ENCODE results near the gene FBL.

FBL gene

GRCh38 chr19:39842693-39843435, 3.3 kb downstream of the FBL start:
- DNase-seq (ENCODE audit: low read depth, low spot score), result no peak

GRCh38 chr19:39841041-39841440, 5.1 kb downstream of the FBL start:
- DNase-seq (ENCODE audit: low read depth, low spot score), result no peak

DNA sequence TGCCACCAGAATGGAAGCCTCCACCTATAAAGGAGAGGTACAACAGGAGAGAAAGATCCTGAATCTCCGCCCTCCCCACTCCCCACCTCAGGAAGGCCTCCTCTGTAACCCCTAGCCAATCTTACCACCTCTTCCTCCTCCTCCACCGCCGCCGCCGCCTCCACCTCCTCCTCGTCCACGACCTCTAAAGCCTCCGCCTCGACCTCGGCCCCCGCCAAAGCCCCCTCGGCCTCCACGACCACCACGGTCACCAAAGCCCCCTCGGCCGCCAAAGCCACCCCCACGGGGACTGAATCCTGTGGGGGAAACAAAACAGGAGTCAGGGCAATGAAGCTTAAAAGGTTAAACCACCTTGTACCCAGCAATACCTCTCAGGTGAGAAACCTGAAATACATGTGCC, 5.7 kb downstream of the FBL start:
- DNase-seq (ENCODE audit: low read depth, low spot score), result no peak

DNA sequence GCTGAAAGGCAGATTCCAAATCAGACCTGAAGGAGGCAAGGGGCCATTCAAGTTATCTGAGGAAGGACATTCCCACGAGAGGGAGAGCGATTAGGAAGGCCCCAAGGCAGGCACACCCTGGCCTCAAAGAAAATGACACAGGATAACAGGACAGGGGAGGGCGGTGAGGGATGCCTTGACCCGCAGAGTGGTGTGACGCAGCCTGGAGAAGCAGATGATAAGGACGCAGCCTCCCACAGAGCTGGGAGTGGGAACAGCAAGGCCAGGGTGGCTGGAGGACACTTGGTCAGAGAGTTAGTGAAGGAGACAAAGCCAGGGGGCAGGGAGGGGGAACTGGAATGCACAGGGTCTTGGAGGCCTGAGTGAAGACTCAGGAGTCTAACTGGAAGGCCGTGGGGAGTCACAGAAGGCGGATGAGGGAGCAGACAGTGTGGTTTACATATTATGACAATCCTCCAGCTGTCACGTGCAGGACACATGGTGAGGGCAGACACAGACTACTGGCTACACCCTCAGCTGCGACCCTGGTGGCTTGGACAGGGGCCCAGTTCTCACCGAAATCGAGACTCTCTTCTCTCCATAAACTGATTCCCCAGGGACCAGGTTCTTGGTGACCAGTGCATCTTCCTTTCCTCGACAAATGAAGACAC, 6.4 kb downstream of the FBL start:
- DNase-seq (ENCODE audit: low read depth, low spot score), result no peak

- no peak for DNase-seq (ENCODE audit: low read depth, low spot score)
Measured at GRCh38 chr19:39838569-39838968, 7.6 kb downstream of the FBL start.

GRCh38 chr19:39837978-39838377, 8.2 kb downstream of the FBL start:
- no peak for DNase-seq (ENCODE audit: low read depth, low spot score)

GRCh38 chr19:39834287-39834841, 11.8 kb downstream of the FBL start:
- DNase-seq (ENCODE audit: low read depth, low spot score), result no peak

- DNase-seq (ENCODE audit: low read depth, low spot score), result peak; percentile 92
Measured at GRCh38 chr19:39833464-39834286, 12.5 kb downstream of the FBL start, which contains the start of gene DYRK1B. TSS of gene DYRK1B (minus strand) at chr19:39834162. CDS start at chr19:39831867, 2,295 bp downstream.

DNA sequence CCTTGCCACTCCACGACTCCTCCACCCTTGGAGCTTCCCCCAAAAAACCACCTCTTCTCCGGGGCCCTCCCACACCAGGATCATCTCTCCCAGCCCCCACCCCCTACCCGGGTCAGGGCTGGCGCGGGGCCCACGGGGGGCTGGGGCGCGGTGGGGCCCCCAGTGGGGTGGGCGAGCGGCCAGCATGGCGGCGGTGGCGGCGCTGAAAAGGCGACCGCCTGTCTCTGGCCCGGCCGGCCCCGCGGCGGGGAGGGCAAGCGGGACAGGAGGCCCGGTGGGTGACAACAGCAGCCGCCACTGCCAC, 13.1 kb downstream of the FBL start:
- no peak for DNase-seq (ENCODE audit: low read depth, low spot score)

DNA sequence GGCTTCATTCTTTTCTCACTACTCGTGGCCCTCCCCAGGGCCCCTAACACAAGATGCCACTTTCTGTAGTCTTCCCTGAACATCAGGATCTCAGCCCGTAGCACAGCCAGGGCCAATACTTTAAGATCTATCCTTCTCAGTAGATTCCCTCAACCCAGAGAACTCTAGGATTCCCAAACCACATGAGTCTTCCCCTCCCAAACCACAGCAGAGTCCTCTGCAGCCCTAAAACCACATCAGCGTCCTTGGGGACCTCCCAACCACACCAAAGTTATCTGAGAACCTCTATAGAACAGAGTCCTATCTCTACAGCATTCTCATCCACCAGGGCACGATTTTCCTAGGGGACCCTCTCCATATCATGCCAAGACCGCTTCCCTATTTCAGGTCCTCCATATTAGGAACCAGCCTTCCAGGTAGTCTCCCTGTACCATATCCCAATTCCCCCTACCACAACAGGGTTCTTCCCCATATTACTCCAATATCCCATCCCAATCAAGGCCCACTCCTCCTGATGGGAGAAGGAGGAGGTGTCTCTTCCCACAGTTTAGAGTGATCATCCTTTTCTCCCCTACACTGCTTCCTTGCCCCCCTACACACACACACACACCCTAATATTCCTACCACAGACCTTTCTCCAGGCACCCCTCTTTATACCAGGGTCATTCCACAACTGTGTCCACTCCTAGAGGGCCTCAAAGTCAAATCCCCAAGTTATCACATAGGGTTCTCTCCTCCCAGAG, 13.7 kb downstream of the FBL start:
- DNase-seq (ENCODE audit: low read depth, low spot score), result no peak

GRCh38 chr19:39831679-39832078, 14.5 kb downstream of the FBL start:
- DNase-seq (ENCODE audit: low read depth, low spot score), result no peak

GRCh38 chr19:39830847-39831246, 15.3 kb downstream of the FBL start:
- no peak for DNase-seq (ENCODE audit: low read depth, low spot score)

- DNase-seq (ENCODE audit: low read depth, low spot score), result no peak
Measured at GRCh38 chr19:39830406-39830805, 15.8 kb downstream of the FBL start.

- DNase-seq (ENCODE audit: low read depth, low spot score), result no peak
Measured at GRCh38 chr19:39829702-39830275, 16.4 kb downstream of the FBL start.

DNA sequence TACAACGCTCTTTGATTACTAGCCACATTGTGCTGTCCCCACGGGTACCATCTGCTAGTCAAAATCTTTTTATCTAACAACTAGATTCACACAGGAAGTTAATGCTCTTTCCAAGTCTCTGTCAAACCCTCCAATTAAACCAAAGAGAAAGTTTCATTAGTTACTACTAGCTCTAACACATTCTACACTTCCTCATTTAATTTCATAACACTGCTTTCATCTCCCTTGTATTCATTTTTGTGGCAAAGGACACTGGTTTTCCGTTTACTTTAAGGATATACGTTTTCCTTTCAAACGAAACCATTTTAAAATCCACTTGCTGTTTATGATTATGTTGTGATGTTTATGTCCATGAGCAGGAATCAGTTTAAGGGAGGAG, 17.5 kb downstream of the FBL start:
- no peak for DNase-seq (ENCODE audit: low read depth, low spot score)

DNA sequence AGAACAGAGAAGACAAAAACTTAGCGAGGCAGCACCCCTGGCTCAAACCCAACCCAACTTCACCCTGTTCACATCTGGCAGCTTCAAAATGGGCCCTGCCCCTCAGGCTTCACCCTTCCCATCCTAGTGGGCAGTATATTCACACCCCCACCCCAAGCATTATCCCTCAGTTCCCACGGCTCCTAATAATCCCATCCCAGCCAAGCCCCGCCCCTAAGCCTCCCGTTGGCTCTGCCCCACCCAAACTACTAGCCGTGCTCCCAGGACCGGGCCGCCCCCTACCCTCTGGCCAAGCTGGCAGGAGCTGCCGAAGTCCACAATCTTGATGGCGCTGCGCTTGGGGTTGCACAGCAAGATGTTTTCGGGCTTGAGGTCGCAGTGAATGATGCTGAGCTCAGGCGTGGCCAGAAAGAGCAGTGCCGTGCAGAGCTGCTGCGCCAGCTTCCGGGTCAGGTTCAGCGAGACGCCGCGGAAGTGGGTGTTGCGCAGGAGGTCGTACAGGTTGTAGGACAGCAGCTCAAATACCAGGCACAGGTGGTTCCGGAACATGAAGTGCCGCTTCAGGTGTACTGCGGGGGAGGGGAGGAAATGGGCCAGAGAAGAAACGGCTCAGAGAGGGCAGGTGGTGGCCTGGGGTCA, 18.0 kb downstream of the FBL start:
- no peak for DNase-seq (ENCODE audit: low read depth, low spot score)

- DNase-seq (ENCODE audit: low read depth, low spot score), result no peak
Measured at GRCh38 chr19:39827216-39827615, 19.0 kb downstream of the FBL start.

GRCh38 chr19:39826311-39826945, 19.8 kb downstream of the FBL start:
- no peak for DNase-seq (ENCODE audit: low read depth, low spot score)

DNA sequence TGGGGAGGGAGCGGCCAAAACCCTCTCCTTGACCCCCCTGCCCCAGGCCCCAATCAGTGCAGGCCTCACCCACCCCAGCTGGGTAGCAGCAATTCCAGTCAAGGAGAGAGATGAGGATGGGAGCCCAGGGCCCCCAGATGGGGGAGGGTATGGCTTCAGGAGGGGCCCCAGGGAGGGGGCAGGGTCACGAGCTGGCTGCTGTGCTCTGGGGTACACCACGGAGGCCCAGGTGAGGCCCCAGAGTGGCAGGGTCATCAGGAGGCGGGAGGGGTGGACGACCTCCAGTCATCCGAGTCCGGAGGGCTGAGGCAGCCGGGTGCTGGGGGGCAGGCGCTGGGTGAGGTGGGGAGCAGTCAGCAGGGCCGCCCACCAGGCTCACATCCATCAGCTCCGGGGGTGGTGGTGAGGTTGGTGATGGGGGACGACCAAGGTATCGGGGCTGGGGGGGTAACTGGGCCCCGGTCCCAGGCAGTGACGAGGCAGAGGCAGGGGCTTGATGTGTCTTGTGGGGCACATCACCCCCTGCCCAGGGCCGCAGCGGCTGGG, 20.6 kb downstream of the FBL start:
- DNase-seq (ENCODE audit: low read depth, low spot score), result no peak

DNA sequence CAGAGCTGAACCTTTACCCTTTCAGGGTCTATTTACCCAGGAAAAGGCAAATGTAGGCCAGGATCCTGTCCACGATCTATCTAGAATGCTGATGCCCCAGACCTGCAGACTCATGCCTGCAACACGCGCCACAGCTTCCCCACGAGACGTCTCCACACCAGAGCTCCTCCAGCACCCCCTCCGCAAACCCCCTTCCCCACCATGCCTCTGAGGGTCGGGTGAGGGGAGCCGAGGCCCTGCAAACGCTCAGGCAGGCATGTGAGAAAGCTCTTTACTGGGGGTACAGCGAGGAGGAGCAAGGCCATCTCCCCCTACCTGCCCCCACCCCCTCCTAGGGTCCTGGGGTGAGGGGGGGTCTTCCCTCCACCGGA, 21.1 kb downstream of the FBL start:
- DNase-seq (ENCODE audit: low read depth, low spot score), result no peak

All from smooth muscle cell of the brain vasculature (primary cell).